GM12878 (cell line): Measurements from ENCODE around the gene TUFM. TPM values are rescaled to one million over a fixed set of nuclear protein-coding genes. Genes with fewer than 3 reads are reported as not detected.
A peak's percentile ranks its signal among the peaks of the same experiment; 100 is the strongest.

Experiments
- BCLAF1 ChIP-seq: fragments of 450-650 bp; IDR thresholded peaks from 2 replicates; pipeline ENCODE4 v1.6.1; 2017; ENCODE audit warnings: antibody characterized with exemption, mild to moderate bottlenecking, moderate library complexity
- CREB1 ChIP-seq: IDR thresholded peaks from 2 replicates; pipeline ENCODE4 v1.6.1; 2012; ENCODE audit warnings: low read depth, mild to moderate bottlenecking, inconsistent platforms
- EED ChIP-seq: sonication (generic); IDR thresholded peaks from 2 replicates; pipeline ENCODE4 v1.6.1; 2016; ENCODE audit warnings: antibody characterized with exemption, low read depth
- GATAD2B ChIP-seq: fragments of 450-650 bp; conservative IDR thresholded peaks from 2 replicates; pipeline ENCODE4 v1.6.1; 2017; ENCODE audit warnings: low read depth, mild to moderate bottlenecking, moderate library complexity
- HDAC6 ChIP-seq: fragments of 200-600 bp; sonication (generic); IDR thresholded peaks from one replicate; pipeline ENCODE4 v1.8.0; 2017; ENCODE audit warnings: antibody characterized with exemption; ENCODE audit not compliant: unreplicated experiment
- IRF4 ChIP-seq: IDR thresholded peaks from 2 replicates; pipeline ENCODE4 v1.6.1; 2011; ENCODE audit warnings: low read depth, low read length
- MEF2A ChIP-seq: IDR thresholded peaks from 2 replicates; pipeline ENCODE4 v1.6.1; 2011; ENCODE audit warnings: low read depth, mild to moderate bottlenecking, low read length, moderate library complexity; ENCODE audit not compliant: insufficient read depth
- MYC ChIP-seq: IDR thresholded peaks from 2 replicates; pipeline ENCODE4 v1.6.1; 2011; ENCODE audit warnings: mild to moderate bottlenecking, low read length, moderate library complexity, inconsistent platforms; ENCODE audit not compliant: insufficient read depth, insufficient replicate concordance, insufficient read length, severe bottlenecking
- NFIC ChIP-seq: IDR thresholded peaks from 2 replicates; pipeline ENCODE4 v1.6.1; 2012; ENCODE audit warnings: low read depth, mild to moderate bottlenecking, inconsistent platforms, low read length, moderate library complexity
- NFYB ChIP-seq: IDR thresholded peaks from 2 replicates; pipeline ENCODE4 v1.6.1; 2011; ENCODE audit warnings: low read depth, mild to moderate bottlenecking, low read length, improper control_type of control experiment, moderate library complexity; ENCODE audit not compliant: insufficient read depth
- PAX5 ChIP-seq: IDR thresholded peaks from 2 replicates; pipeline ENCODE4 v1.6.1; 2011; ENCODE audit warnings: low read depth, low read length, borderline replicate concordance
- POU2F2 ChIP-seq: IDR thresholded peaks from 3 replicates; pipeline ENCODE4 v1.6.1; 2011; ENCODE audit warnings: low read depth, mild to moderate bottlenecking, low read length, borderline replicate concordance
- SIN3A ChIP-seq: IDR thresholded peaks from 2 replicates; pipeline ENCODE4 v1.6.1; 2012; ENCODE audit warnings: low read depth, low read length, improper control_type of control experiment
- WRNIP1 ChIP-seq: IDR thresholded peaks from 2 replicates; pipeline ENCODE4 v1.6.1; 2011; ENCODE audit warnings: low read depth, low read length, improper control_type of control experiment, borderline replicate concordance
- ZBED1 ChIP-seq: IDR thresholded peaks from 2 replicates; pipeline ENCODE4 v1.6.1; 2016; ENCODE audit warnings: borderline replicate concordance
- ZBTB40 ChIP-seq: fragments of 450-650 bp; IDR thresholded peaks from 2 replicates; pipeline ENCODE4 v1.6.1; 2016; ENCODE audit warnings: mild to moderate bottlenecking, moderate library complexity, borderline replicate concordance
- ZZZ3 ChIP-seq: IDR thresholded peaks from 2 replicates; pipeline ENCODE4 v1.6.1; 2011; ENCODE audit warnings: low read depth; ENCODE audit not compliant: control insufficient read depth, insufficient read length
- polyA plus RNA-seq, 11 experiments: library from polyadenylated mRNA; depleted of rRNA in 4 of 11; unstranded in 6 of 11; stranded (reverse) in 5 of 11; fragments of >200 nt; fragmentation: Nextera tagmentation in 4 of 11; fragmentation: Illumina TruSeq in 1 of 11; extraction: Ambion mirVana in 4 of 11; extraction: Trizol in 1 of 11; gene quantifications; 1 replicate in 1 of 11; 2 replicates in 10 of 11; pipeline versions ENCODE4 v1.2.1 to v1.2.3, GENCODE V29; 2011 to 2016; ENCODE audit warnings: inconsistent platforms in 2 of 11, missing spikeins in 2 of 11, low read depth in 1 of 11
- total RNA-seq, 4 experiments: library from RNA; depleted of rRNA in 3 of 4; stranded (reverse); fragments of >200 nt in 3 of 4; fragmentation: Illumina TruSeq in 1 of 4; extraction: Trizol in 1 of 4; gene quantifications; 2 replicates each; pipeline versions ENCODE4 v1.2.1 to v1.2.3, GENCODE V29; 2013 to 2021
- TF ChIP-seq, protein P1 (sequence below), 3 experiments: IDR thresholded peaks in 2 of 3; conservative IDR thresholded peaks in 1 of 3; 2 replicates each; pipeline ENCODE4 v1.5.1; 2011; ENCODE audit warnings: low read depth in 3 of 3, low read length in 3 of 3, mild to moderate bottlenecking in 3 of 3, control low read depth in 2 of 3, moderate library complexity in 2 of 3, inconsistent platforms in 1 of 3, mixed read lengths in 1 of 3; ENCODE audit not compliant: control insufficient read depth in 2 of 3, insufficient read depth in 1 of 3; ENCODE audit errors: extremely low read depth in 1 of 3

TUFM gene
- total and polyA plus RNA-seq, 10 of the 15 experiments (the other 5 are each of a cell fraction or from before 2014, with no cell fraction given) = 23.4 to 354 (median 182) TPM

DNA sequence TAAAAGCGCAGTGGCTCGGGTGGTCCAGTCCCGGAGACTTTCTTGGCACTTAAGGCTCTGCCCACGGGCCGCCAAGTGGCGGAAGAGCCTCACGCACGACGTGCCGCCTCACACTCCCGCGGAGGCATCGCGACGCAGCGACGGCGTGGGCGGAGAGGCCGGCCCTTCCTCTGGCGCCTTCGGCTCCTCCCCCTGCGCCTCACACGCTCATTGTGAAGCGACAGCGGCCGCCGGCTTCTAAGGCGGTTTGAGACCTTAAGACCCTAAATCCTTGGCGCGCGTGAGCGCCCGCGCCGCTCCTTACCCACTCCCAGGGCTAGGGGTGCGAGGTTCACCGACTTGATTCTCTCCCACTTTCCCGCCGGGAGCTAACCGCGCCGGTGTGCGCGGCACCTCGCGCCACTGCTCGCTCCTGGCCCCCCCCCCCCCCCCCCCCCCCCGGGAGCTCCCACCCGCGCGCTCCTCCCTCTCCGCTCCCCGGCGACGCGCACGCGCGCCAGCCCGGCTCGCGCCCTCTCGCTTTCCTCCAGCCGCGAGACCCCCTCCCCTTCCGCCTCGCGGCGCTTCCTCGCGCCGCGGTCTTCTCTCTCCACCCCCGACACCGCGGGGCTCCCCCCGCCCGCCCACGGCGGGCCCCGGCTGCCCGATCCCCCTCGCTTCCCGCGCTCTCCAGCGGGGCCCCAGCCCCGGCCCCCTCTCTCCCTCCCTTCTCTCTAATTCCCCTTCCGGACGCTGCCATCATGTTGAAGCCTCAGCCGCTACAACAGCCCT is 23.4 kb downstream of the TUFM start, which contains the start of gene ATXN2L (continued):
- peak; percentile 69; the same call in 1 of the 2 replicates for TF ChIP-seq ZBTB40
- TF ChIP-seq ZZZ3 = no peak
- no peak for TF ChIP-seq NFYB
- peak; percentile 94; the same call in 1 of the 2 replicates for TF ChIP-seq WRNIP1
- peak; percentile 91; the same call in 1 of the 2 replicates for TF ChIP-seq ZBED1
- TF ChIP-seq PAX5 = peak; percentile 72; the same call in 1 of the 2 replicates
- peak; percentile 93 for TF ChIP-seq GATAD2B
- TF ChIP-seq CREB1 = peak; percentile 95
- peak; percentile 75; the same call in 1 of the 2 replicates for TF ChIP-seq MEF2A
- TF ChIP-seq HDAC6 = no peak
- TF ChIP-seq, protein P1, sequence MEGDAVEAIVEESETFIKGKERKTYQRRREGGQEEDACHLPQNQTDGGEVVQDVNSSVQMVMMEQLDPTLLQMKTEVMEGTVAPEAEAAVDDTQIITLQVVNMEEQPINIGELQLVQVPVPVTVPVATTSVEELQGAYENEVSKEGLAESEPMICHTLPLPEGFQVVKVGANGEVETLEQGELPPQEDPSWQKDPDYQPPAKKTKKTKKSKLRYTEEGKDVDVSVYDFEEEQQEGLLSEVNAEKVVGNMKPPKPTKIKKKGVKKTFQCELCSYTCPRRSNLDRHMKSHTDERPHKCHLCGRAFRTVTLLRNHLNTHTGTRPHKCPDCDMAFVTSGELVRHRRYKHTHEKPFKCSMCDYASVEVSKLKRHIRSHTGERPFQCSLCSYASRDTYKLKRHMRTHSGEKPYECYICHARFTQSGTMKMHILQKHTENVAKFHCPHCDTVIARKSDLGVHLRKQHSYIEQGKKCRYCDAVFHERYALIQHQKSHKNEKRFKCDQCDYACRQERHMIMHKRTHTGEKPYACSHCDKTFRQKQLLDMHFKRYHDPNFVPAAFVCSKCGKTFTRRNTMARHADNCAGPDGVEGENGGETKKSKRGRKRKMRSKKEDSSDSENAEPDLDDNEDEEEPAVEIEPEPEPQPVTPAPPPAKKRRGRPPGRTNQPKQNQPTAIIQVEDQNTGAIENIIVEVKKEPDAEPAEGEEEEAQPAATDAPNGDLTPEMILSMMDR (IDR thresholded peaks at IDR 0.05 in 2 of 3, conservative IDR thresholded peaks at IDR 0.05 in 1 of 3; ENCODE audit: control insufficient read depth in 2 of 3, extremely low read depth in 1 of 3, insufficient read depth in 1 of 3, low read depth in 3 of 3, low read length in 3 of 3) = peak in 2 of 3 experiments; percentile 10 to 16; a peak in 1 of 6 replicates
- peak; percentile 22; the same call in 1 of the 2 replicates for TF ChIP-seq SIN3A
- TF ChIP-seq IRF4 = peak; percentile 86
- TF ChIP-seq EED = peak; percentile 58
- TF ChIP-seq MYC = peak; percentile 51
- no peak for TF ChIP-seq BCLAF1
- TF ChIP-seq POU2F2 = peak; percentile 95
- 0 out of 2 replicates have a peak, but pooled peaks have one; percentile 13 for TF ChIP-seq NFIC
